ENCODE measurements around the gene CMAS.
A peak's percentile ranks its signal among the peaks of the same experiment; 100 is the strongest.
"Not testable (repeated sequence)": the region's sequence is repeated elsewhere in the genome, so short reads cannot be mapped to it uniquely, and the experiment has no call there.

CMAS gene

GRCh38 chr12:22014783-22015144 is 31.3 kb upstream of the CMAS start:
- no peak overlapping the region for H3K4me3 ChIP-seq (replicated peaks; ENCODE audit: low read depth, low read length)
- TF ChIP-seq CTCF (IDR thresholded peaks at IDR 0.05; ENCODE audit: low read depth, low read length, missing control alignments) = no peak
- DNase-seq (ENCODE audit: extremely low read depth, low read depth) = no peak

- no peak overlapping the region for H3K4me3 ChIP-seq (replicated peaks; ENCODE audit: low read depth, low read length)
- no peak for DNase-seq (ENCODE audit: extremely low read depth, low read depth)
- no peak for TF ChIP-seq CTCF (IDR thresholded peaks at IDR 0.05; ENCODE audit: low read depth, low read length, missing control alignments)
Measured at GRCh38 chr12:22016982-22017381, 29.0 kb upstream of the CMAS start.

GRCh38 chr12:22018860-22019259 is 27.2 kb upstream of the CMAS start:
- peak; percentile 11 for TF ChIP-seq CTCF (IDR thresholded peaks at IDR 0.05; ENCODE audit: low read depth, low read length, missing control alignments)
- DNase-seq (ENCODE audit: extremely low read depth, low read depth) = no peak
- H3K4me3 ChIP-seq (replicated peaks; ENCODE audit: low read depth, low read length) = no peak overlapping the region

GRCh38 chr12:22023489-22023888 is 22.5 kb upstream of the CMAS start:
- not testable (repeated sequence) for H3K4me3 ChIP-seq (replicated peaks; ENCODE audit: low read depth, low read length)

GRCh38 chr12:22029491-22029890 is 16.5 kb upstream of the CMAS start:
- no peak overlapping the region for H3K4me3 ChIP-seq (replicated peaks; ENCODE audit: low read depth, low read length)
- no peak for DNase-seq (ENCODE audit: extremely low read depth, low read depth)
- no peak for TF ChIP-seq CTCF (IDR thresholded peaks at IDR 0.05; ENCODE audit: low read depth, low read length, missing control alignments)

More at GRCh38 chr12:22023489-22023888, 22.5 kb upstream of the CMAS start:
- not testable (repeated sequence) for DNase-seq (ENCODE audit: extremely low read depth, low read depth)

- no peak for TF ChIP-seq CTCF (IDR thresholded peaks at IDR 0.05; ENCODE audit: low read depth, low read length, missing control alignments)
- no peak for DNase-seq (ENCODE audit: extremely low read depth, low read depth)
- H3K4me3 ChIP-seq (replicated peaks; ENCODE audit: low read depth, low read length) = no peak overlapping the region
Measured at GRCh38 chr12:22029991-22030390, 16.0 kb upstream of the CMAS start.

- DNase-seq (ENCODE audit: extremely low read depth, low read depth) = no peak
- TF ChIP-seq CTCF (IDR thresholded peaks at IDR 0.05; ENCODE audit: low read depth, low read length, missing control alignments) = no peak
- H3K4me3 ChIP-seq (replicated peaks; ENCODE audit: low read depth, low read length) = no peak overlapping the region
Measured at GRCh38 chr12:22032732-22033131, 13.3 kb upstream of the CMAS start.
